Neural cell (in vitro differentiated cells): ENCODE results near the gene CD177. TPM values are rescaled to one million over a fixed set of nuclear protein-coding genes. Genes with fewer than 3 reads are reported as not detected.

Source experiments
- H2AFZ ChIP-seq: fragments of 200-600, 300-800 bp; sonication (generic), shearing (Covaris generic); 2 replicates; pipeline ENCODE4 v1.6.0; 2014; ENCODE audit warnings: low read depth, mild to moderate bottlenecking, antibody characterized with exemption, low read length, moderate library complexity
- H3F3A ChIP-seq: fragments of 200-600 bp; shearing (Covaris generic); 2 replicates; pipeline ENCODE4 v1.6.1; 2016; ENCODE audit warnings: mild to moderate bottlenecking, moderate library complexity, mixed read lengths, antibody characterized with exemption, low read length; ENCODE audit not compliant: insufficient read depth, poor library complexity, severe bottlenecking
- H3K27ac ChIP-seq: fragments of 200-600, 300-800 bp; sonication (generic), shearing (Covaris generic); 2 replicates; pipeline ENCODE4 v1.5.1; 2014; ENCODE audit warnings: mild to moderate bottlenecking, low read length, moderate library complexity
- H3K27me3 ChIP-seq: fragments of 300-800, 200-600 bp; sonication (generic), shearing (Covaris generic); 2 replicates; pipeline ENCODE4 v1.6.0; 2014; ENCODE audit warnings: mild to moderate bottlenecking, low read depth, low read length, moderate library complexity; ENCODE audit not compliant: insufficient read depth
- H3K36me3 ChIP-seq: fragments of 300-800, 200-600 bp; sonication (generic), shearing (Covaris generic); 2 replicates; pipeline ENCODE4 v1.5.1; 2014; ENCODE audit warnings: mild to moderate bottlenecking, antibody characterized with exemption, low read length, moderate library complexity; ENCODE audit not compliant: insufficient read depth
- H3K4me2 ChIP-seq: fragments of 300-800, 200-600 bp; sonication (generic), shearing (Covaris generic); 2 replicates; pipeline ENCODE4 v1.6.0; 2014; ENCODE audit warnings: mild to moderate bottlenecking, low read length
- H3K4me3 ChIP-seq: fragments of 300-800, 200-600 bp; sonication (generic), shearing (Covaris generic); 2 replicates; pipeline ENCODE4 v1.5.1; 2014; ENCODE audit warnings: mild to moderate bottlenecking, low read length, moderate library complexity
- H3K79me2 ChIP-seq: fragments of 200-600 bp; shearing (Covaris generic); replicated peaks from 2 replicates; pipeline ENCODE4 v1.6.0; 2014; ENCODE audit warnings: mild to moderate bottlenecking, low read length, moderate library complexity; ENCODE audit not compliant: insufficient read depth
- H3K9ac ChIP-seq: fragments of 300-800, 200-600 bp; sonication (generic), shearing (Covaris generic); 2 replicates; pipeline ENCODE4 v1.6.1; 2016; ENCODE audit warnings: mild to moderate bottlenecking, low read length, mixed read lengths
- H3K9me2 ChIP-seq: fragments of 200-600 bp; shearing (Covaris generic); 2 replicates; pipeline ENCODE4 v1.6.1; 2016; ENCODE audit warnings: mild to moderate bottlenecking, low read length, mixed read lengths; ENCODE audit not compliant: insufficient read depth
- H3K9me3 ChIP-seq: fragments of 200-600, 300-800 bp; sonication (generic), shearing (Covaris generic); 2 replicates; pipeline ENCODE4 v1.6.1; 2016; ENCODE audit warnings: mild to moderate bottlenecking, mixed run types, low read length, moderate library complexity, mixed read lengths
- H4K20me1 ChIP-seq: fragments of 200-600 bp; shearing (Covaris generic); 2 replicates; pipeline ENCODE4 v1.6.1; 2016; ENCODE audit warnings: mild to moderate bottlenecking, mixed run types; ENCODE audit not compliant: insufficient read depth
- CTCF ChIP-seq: fragments of 450-650 bp; IDR thresholded peaks from 2 replicates; pipeline ENCODE4 v1.5.1; 2014; ENCODE audit warnings: antibody characterized with exemption, mild to moderate bottlenecking, moderate library complexity; ENCODE audit not compliant: poor library complexity, severe bottlenecking
- EP300 ChIP-seq: fragments of 450-650 bp; conservative IDR thresholded peaks from 2 replicates; pipeline ENCODE4 v1.6.1; 2014; ENCODE audit warnings: antibody characterized with exemption, mild to moderate bottlenecking, moderate library complexity; ENCODE audit not compliant: poor library complexity, severe bottlenecking
- EZH2 ChIP-seq: fragments of 200-600, 300-800 bp; shearing (Covaris generic), sonication (generic); IDR thresholded peaks from 2 replicates; pipeline ENCODE4 v1.6.1; 2014; ENCODE audit warnings: antibody characterized with exemption, low read length, borderline replicate concordance, mild to moderate bottlenecking; ENCODE audit not compliant: insufficient read depth, poor library complexity, severe bottlenecking
- MXI1 ChIP-seq: fragments of 450-650 bp; conservative IDR thresholded peaks from 2 replicates; pipeline ENCODE4 v1.6.1; 2014; ENCODE audit warnings: antibody characterized with exemption, mild to moderate bottlenecking; ENCODE audit not compliant: poor library complexity, severe bottlenecking
- POLR2AphosphoS5 ChIP-seq: IDR thresholded peaks from 2 replicates; pipeline ENCODE4 v1.6.1; 2012
- RAD21 ChIP-seq: fragments of 450-650 bp; conservative IDR thresholded peaks from 2 replicates; pipeline ENCODE4 v1.6.1; 2014; ENCODE audit warnings: antibody characterized with exemption, mild to moderate bottlenecking, moderate library complexity
- REST ChIP-seq: IDR thresholded peaks from 2 replicates; pipeline ENCODE4 v1.6.1; 2012; ENCODE audit warnings: borderline replicate concordance
- SMC3 ChIP-seq: fragments of 450-650 bp; conservative IDR thresholded peaks from 2 replicates; pipeline ENCODE4 v1.6.1; 2014; ENCODE audit warnings: antibody characterized with exemption, mild to moderate bottlenecking, moderate library complexity; ENCODE audit not compliant: poor library complexity
- TAF1 ChIP-seq: IDR thresholded peaks from 2 replicates; pipeline ENCODE4 v1.6.1; 2012; ENCODE audit warnings: low read depth
- polyA plus RNA-seq: library from polyadenylated mRNA; depleted of rRNA; stranded (reverse); fragments of >200 nt; gene quantifications from 2 replicates; pipeline ENCODE4 v1.2.3, GENCODE V29; 2014

CD177 gene
- polyA plus RNA-seq, 1 donor from 2014 or later = not detected

- H3F3A ChIP-seq = no peaks in the 10 kb centered on the region
- H3K4me3 ChIP-seq = no peak overlapping the region
- no peak overlapping the region for H3K4me2 ChIP-seq
- H3K27me3 ChIP-seq = no peaks in the 10 kb centered on the region
- H3K9me3 ChIP-seq = no peaks in the 10 kb centered on the region
- no peaks in the 10 kb centered on the region for H4K20me1 ChIP-seq
- H2AFZ ChIP-seq = no peak overlapping the region
- H3K27ac ChIP-seq = no peak overlapping the region
- no peaks in the 10 kb centered on the region for H3K9me2 ChIP-seq
- no peak overlapping the region for H3K9ac ChIP-seq
- no peak for TF ChIP-seq MXI1
- no peak for TF ChIP-seq SMC3
- no peak for TF ChIP-seq TAF1
- no peak for TF ChIP-seq REST
- no peak for TF ChIP-seq EZH2
- TF ChIP-seq POLR2AphosphoS5 = no peak
- no peak for TF ChIP-seq RAD21
- TF ChIP-seq EP300 = no peak
- no peak for TF ChIP-seq CTCF
- no peaks in the 10 kb centered on the region for H3K79me2 ChIP-seq
- no peaks in the 10 kb centered on the region for H3K36me3 ChIP-seq
These were observed 52.8 kb downstream of the CD177 start for GRCh38 chr19:43406297-43406696.

- H3K9ac ChIP-seq = no peak overlapping the region
- H3K9me2 ChIP-seq = no peaks in the 10 kb centered on the region
- H3K9me3 ChIP-seq = no peaks in the 10 kb centered on the region
- H3K36me3 ChIP-seq = no peaks in the 10 kb centered on the region
- no peak overlapping the region for H3K27ac ChIP-seq
- TF ChIP-seq MXI1 (no peak), POLR2AphosphoS5 (no peak), REST (no peak), TAF1 (no peak), EP300 (no peak), SMC3 (no peak)
- H3K4me3 ChIP-seq = no peak overlapping the region
- no peaks in the 10 kb centered on the region for H3F3A ChIP-seq
- no peaks in the 10 kb centered on the region for H4K20me1 ChIP-seq
- H3K4me2 ChIP-seq = no peak overlapping the region
- no peaks in the 10 kb centered on the region for H3K27me3 ChIP-seq
- no peaks in the 10 kb centered on the region for H3K79me2 ChIP-seq
- no peak overlapping the region for H2AFZ ChIP-seq
These were observed 54.0 kb downstream of the CD177 start for GRCh38 chr19:43407416-43408005.
